ENCODE results near the gene TOLLIP. TPM values are rescaled to one million over a fixed set of nuclear protein-coding genes. Genes with fewer than 3 reads are reported as not detected.

The TOLLIP gene
- polyA plus RNA-seq, 1 experiment: 38.3 TPM

DNA sequence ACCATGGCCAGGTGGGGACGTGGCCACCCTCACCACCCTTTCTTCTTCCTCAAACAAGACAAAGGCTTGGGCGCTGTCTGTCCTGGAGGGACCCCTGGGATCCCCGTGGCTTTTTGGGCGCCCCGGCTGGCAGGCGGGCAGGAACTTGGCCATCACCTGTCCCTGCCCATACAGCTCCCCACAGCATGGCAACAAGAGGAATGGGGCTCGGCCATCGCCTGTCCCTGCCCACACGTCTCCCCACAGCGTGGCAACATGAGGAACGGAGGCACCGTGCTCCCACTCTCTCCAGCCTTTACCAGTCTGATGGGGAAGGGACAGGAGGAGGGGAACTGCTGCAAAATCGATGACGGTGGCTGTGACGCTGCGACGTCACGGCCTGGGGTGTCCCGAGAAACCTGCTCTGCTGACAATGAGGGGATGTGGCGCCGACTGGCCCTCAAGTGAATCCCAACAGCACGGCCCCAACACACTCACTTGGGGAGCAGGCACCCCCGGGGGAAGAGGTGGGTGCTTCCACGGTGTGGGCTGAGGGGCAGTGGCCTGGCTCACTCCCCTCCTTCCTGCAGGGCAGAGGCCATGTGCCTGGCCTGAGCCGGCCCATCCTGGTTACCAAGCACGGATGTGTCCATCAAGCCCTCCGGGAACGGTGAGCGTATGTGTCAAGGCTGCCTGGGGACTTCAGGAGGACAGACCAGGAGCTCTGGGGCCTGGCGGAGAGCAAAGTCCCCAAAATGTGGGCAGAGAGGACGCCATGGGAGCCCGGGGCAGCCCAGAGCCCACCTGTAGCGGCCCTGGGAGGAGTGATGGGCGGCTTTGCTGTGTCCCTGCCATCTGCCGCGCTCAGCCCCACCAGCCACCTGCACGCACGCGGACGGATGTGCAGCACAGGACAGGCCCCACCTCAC is 30.4 kb downstream of the TOLLIP start:
- CTCF ChIA-PET: no interaction called here
- Histone ChIP-seq H3K36me3 (ENCODE audit: control insufficient read depth, insufficient read depth, low read length) (peaks cover 15% of the 10 kb centered on the region), H3K27me3 (ENCODE audit: control insufficient read depth, insufficient read depth, low read length) (no peaks in the 10 kb centered on the region), H3K4me3 (ENCODE audit: low read depth, low read length) (no peak overlapping the region)
- DNase-seq (ENCODE audit: low read depth): no peak
- POLR2A ChIA-PET: no interaction called here
- TF ChIP-seq CTCF (IDR thresholded peaks at IDR 0.05; ENCODE audit: insufficient read depth, low read depth, low read length): no peak

DNA sequence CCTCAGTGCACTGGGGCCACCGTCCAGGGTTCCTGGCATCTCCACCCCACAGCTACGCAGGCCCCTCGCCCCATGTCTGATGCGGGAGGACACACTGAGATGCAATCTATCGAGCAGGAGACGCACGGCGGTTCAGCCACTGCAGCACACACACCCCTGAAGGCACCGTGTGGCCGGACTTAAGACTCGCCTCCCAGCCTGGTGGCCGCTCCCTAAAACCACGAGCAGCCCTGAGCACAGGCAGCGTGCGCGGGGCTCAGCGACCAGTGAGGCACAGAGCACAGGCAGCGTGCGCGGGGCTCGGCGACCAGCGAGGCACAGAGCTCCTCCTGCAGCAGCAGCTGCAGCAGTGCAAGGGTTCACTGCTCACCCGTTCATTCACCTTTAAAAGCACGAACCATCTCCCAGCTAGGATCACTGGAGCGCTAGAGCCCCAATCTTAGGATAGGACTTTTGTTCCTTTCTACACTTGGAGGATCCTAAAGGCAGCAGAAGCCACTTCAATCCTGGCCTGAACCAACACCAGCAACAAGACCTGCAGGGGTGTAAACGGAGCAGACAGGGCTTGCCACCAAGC is 31.4 kb downstream of the TOLLIP start:
- H3K36me3 ChIP-seq (ENCODE audit: control insufficient read depth, insufficient read depth, low read length): peaks cover 16% of the 10 kb centered on the region
- CTCF ChIA-PET: no interaction called here
- no peak for TF ChIP-seq CTCF (IDR thresholded peaks at IDR 0.05; ENCODE audit: insufficient read depth, low read depth, low read length)
- POLR2A ChIA-PET: no interaction called here
- no peak overlapping the region for H3K4me3 ChIP-seq (ENCODE audit: low read depth, low read length)
- H3K27me3 ChIP-seq (ENCODE audit: control insufficient read depth, insufficient read depth, low read length): no peaks in the 10 kb centered on the region
- DNase-seq (ENCODE audit: low read depth): no peak

DNA sequence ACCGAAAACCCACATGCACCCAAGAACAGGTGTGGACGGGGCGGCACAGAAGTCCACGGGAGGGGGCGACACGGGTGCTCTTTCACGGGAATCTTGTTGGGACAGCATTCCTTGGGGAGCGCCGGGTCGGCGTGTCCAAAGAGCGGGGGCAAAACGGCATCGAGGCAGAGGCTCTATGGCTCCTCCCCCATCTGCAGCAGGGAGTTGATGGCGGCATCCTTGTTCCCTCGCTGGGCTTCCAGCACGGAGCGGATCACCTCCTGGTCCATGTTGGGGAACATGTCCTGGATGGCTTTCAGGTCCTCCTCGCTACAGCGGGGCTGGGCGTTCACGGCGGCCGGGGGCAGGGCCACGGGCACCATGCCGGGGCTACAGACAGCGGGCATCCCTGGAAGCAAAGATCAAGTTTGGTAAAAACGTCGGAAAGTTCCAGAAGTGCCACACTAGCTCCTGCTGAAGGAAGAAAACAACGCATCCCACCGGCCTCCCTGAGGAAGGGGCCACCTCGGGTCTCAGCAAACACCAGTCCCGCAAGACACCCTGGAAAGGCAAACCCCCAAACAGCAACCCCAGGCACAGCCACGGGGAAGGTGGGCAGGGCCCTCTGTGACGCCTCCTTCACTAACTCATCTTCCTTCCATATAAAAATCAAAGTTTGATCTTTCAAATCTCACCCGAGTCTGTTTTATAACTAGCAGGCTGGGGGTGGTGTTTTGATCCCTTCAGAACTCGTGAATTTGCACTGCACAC is 32.4 kb downstream of the TOLLIP start:
- H3K27me3 ChIP-seq (ENCODE audit: control insufficient read depth, insufficient read depth, low read length): no peaks in the 10 kb centered on the region
- no peak for DNase-seq (ENCODE audit: low read depth)
- no peak overlapping the region for H3K4me3 ChIP-seq (ENCODE audit: low read depth, low read length)
- ChIA-PET CTCF (no interaction called here), POLR2A (no interaction called here)
- no peak for TF ChIP-seq CTCF (IDR thresholded peaks at IDR 0.05; ENCODE audit: insufficient read depth, low read depth, low read length)
- peaks cover 16% of the 10 kb centered on the region for H3K36me3 ChIP-seq (ENCODE audit: control insufficient read depth, insufficient read depth, low read length)

DNA sequence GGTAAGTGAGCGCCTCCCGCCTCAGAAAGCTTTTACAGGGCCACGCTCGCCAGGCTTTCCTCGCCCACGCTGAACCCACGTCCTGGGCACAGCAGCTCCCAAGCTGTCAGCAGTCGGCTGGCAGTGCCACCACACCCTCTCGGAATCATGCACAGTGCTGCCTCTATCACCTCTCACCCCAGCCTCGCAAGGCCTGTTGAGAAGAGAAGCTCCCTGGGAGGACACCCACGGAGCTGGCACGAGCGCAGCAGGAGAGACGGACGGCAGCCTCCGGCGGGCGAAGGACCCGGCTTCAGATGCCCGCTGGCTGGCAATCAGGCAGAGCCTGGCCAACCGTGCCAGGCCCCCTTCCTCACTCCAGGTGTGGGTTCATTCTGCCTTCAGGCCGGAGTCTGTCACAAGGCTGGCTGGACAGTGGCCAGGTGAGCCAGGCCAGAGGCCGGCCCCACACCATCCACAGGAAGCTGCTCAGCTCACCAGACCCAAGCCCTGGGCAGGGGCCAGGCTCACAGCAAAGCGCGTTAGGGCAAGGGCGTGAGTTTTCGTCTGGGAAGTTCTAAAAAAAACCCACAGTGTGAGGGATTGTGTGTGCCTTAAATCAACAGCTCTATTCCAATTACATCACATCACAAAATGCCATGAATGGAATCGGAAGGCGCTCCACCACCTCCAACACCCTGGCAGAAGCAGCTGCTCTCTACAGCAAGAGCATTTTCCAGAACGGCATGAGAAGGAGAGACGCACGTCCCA is 33.2 kb downstream of the TOLLIP start:
- DNase-seq (ENCODE audit: low read depth): no peak
- ChIA-PET CTCF (no interaction called here), POLR2A (no interaction called here)

More for the DNA sequence above, 33.2 kb downstream of the TOLLIP start:
- Histone ChIP-seq H3K4me3 (ENCODE audit: low read depth, low read length) (no peak overlapping the region), H3K36me3 (ENCODE audit: control insufficient read depth, insufficient read depth, low read length) (peaks cover 13% of the 10 kb centered on the region), H3K27me3 (ENCODE audit: control insufficient read depth, insufficient read depth, low read length) (no peaks in the 10 kb centered on the region)
- no peak for TF ChIP-seq CTCF (IDR thresholded peaks at IDR 0.05; ENCODE audit: insufficient read depth, low read depth, low read length)

Measured in BJ (cell line).